Stimulated activated CD8-positive, alpha-beta memory T cell treated with anti-CD3 and anti-CD28 coated beads, Interleukin-4, amount 100 ng/mL, for 4 hours (primary cell): ENCODE measurements around the gene CLIC4.
"Not testable (repeated sequence)": the region's sequence is repeated elsewhere in the genome, so short reads cannot be mapped to it uniquely, and the experiment has no call there.

Experiments used
- DNase-seq, 2 donors: peaks; one replicate each; pipeline ENCODE4 v3.0.0-alpha.2; 2020; ENCODE audit warnings: low read depth in 2 of 2, low spot score in 1 of 2

Gene CLIC4

GRCh38 chr1:24717887-24718650, 27.2 kb upstream of the CLIC4 start:
- DNase-seq = no peak

- DNase-seq = no peak
Observed at GRCh38 chr1:24720152-24720551, 25.1 kb upstream of the CLIC4 start.

- DNase-seq = no peak
Observed at GRCh38 chr1:24721533-24721932, 23.7 kb upstream of the CLIC4 start.

GRCh38 chr1:24722073-24723035, 22.9 kb upstream of the CLIC4 start:
- not testable (repeated sequence) for DNase-seq

GRCh38 chr1:24724345-24725208, 20.7 kb upstream of the CLIC4 start:
- DNase-seq = no peak

GRCh38 chr1:24725209-24725651, 20.0 kb upstream of the CLIC4 start:
- DNase-seq = no peak

GRCh38 chr1:24726741-24727140, 18.5 kb upstream of the CLIC4 start:
- no peak for DNase-seq

GRCh38 chr1:24727501-24728216, 17.6 kb upstream of the CLIC4 start:
- DNase-seq = no peak

GRCh38 chr1:24728982-24729381, 16.3 kb upstream of the CLIC4 start:
- DNase-seq = no peak

GRCh38 chr1:24732186-24732885, 12.9 kb upstream of the CLIC4 start:
- DNase-seq = no peak

- not testable (repeated sequence) for DNase-seq
Observed at GRCh38 chr1:24733342-24733741, 11.9 kb upstream of the CLIC4 start.

- no peak for DNase-seq
Observed at GRCh38 chr1:24735156-24735508, 10.1 kb upstream of the CLIC4 start.

- no peak for DNase-seq
Observed at GRCh38 chr1:24735509-24736375, 9.5 kb upstream of the CLIC4 start.

GRCh38 chr1:24737368-24738117, 7.7 kb upstream of the CLIC4 start:
- DNase-seq = no peak

GRCh38 chr1:24739241-24739640, 6.0 kb upstream of the CLIC4 start:
- DNase-seq = no peak

GRCh38 chr1:24742090-24742938, 2.9 kb upstream of the CLIC4 start:
- DNase-seq = no peak
